Fibroblast of mammary gland (primary cell): ENCODE results near the gene KITLG.

Experiments used
- DNase-seq: peaks from one replicate; pipeline ENCODE4 v3.0.0-alpha.2; 2010; ENCODE audit warnings: low read depth
- H3K4me3 ChIP-seq: 2 replicates; pipeline ENCODE4 v1.5.1; 2011; ENCODE audit warnings: low read depth, mild to moderate bottlenecking, low read length, moderate library complexity; ENCODE audit not compliant: control insufficient read depth
- TF ChIP-seq, protein P1 (sequence below): conservative IDR thresholded peaks from 2 replicates; pipeline ENCODE4 v1.5.1; 2011; ENCODE audit warnings: low read depth, low read length, inconsistent platforms; ENCODE audit not compliant: control insufficient read depth, insufficient read depth

KITLG gene

DNA sequence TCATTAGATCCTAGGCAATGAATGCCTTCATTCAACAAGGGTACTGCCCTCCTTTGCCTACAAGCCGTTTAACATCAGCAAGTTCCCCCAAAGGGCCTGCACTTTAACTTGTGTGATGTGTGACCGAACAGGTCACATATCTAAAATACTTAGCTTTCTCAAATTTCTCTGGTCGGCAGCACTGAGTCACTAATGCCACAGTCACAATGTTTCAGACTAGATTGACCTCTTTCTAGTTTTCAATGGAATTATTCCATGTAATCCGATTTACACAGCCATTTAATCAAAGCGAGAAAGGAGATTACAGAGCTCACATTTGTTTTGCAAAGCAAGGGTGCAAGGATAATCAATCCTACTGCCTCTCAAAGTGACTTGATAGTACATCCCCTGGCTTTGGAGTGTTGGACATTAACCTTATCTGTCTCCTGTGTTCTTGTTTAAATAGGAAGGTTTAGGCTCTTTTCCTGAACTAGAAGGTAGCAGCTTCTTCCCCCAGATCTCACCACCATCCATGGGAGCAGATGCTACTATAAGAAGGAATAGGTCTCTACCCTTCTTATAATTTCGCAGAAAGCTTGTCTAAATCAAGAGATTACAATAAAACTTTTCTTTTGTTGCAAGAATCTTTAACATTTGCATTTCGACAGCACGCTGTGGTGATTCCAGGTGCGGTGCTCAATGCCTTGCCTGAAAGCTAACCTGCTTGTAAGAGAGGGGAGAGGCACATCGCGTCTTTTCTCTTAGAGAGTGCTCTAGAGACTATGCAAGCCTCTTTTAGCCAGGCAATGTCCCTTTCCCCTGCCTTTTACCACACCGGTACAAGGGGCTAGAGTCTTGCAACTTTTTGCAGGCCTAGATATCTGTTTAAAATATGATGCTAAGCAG is 1.8 kb downstream of the KITLG start:
- H3K4me3 ChIP-seq = peak overlapping the region; percentile 89

DNA sequence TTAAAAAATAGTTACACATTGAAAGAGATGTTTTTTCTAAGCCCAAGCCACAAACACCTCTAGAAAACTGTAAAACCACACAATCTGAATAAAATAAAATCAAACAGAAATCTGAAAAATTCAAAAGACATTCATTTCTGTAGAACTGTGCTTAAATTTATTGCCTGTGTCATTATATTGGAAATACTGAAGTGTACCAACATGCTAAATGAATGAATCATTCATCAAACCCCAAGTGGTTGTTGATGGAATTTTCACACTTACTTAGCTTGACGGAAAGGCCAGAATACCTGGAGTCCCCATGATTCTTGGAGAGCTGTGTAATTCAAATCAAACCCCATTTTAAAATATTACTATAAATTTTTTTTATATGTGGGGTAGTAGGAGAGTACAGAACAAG is 2.7 kb downstream of the KITLG start:
- TF ChIP-seq, protein P1, sequence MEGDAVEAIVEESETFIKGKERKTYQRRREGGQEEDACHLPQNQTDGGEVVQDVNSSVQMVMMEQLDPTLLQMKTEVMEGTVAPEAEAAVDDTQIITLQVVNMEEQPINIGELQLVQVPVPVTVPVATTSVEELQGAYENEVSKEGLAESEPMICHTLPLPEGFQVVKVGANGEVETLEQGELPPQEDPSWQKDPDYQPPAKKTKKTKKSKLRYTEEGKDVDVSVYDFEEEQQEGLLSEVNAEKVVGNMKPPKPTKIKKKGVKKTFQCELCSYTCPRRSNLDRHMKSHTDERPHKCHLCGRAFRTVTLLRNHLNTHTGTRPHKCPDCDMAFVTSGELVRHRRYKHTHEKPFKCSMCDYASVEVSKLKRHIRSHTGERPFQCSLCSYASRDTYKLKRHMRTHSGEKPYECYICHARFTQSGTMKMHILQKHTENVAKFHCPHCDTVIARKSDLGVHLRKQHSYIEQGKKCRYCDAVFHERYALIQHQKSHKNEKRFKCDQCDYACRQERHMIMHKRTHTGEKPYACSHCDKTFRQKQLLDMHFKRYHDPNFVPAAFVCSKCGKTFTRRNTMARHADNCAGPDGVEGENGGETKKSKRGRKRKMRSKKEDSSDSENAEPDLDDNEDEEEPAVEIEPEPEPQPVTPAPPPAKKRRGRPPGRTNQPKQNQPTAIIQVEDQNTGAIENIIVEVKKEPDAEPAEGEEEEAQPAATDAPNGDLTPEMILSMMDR = peak; percentile 11
- H3K4me3 ChIP-seq = peak overlapping the region; percentile 89
- DNase-seq = peak; percentile 48

More for the DNA sequence above, 1.8 kb downstream of the KITLG start:
- TF ChIP-seq, protein P1 = no peak
- peak; percentile 43 for DNase-seq

DNA sequence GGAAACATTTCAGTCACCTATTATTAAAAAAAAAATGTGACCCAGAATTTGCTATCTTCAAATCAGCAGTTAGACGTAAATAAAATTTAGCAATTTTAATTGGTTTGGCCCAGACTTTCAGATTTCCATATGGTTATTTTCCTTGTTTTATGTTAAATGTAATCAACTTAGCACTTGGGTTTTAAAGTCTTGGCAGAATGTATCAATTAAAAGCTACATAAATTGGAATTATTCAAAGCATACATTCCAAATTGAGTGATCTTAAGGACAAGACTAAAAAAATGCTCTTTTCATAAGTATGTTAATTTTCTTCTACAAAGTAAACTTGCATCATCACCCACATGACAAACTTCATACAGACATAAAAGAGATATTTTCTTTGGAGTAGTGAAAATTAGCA is 3.4 kb downstream of the KITLG start:
- DNase-seq = no peak
- TF ChIP-seq, protein P1 = no peak
- no peak overlapping the region for H3K4me3 ChIP-seq

DNA sequence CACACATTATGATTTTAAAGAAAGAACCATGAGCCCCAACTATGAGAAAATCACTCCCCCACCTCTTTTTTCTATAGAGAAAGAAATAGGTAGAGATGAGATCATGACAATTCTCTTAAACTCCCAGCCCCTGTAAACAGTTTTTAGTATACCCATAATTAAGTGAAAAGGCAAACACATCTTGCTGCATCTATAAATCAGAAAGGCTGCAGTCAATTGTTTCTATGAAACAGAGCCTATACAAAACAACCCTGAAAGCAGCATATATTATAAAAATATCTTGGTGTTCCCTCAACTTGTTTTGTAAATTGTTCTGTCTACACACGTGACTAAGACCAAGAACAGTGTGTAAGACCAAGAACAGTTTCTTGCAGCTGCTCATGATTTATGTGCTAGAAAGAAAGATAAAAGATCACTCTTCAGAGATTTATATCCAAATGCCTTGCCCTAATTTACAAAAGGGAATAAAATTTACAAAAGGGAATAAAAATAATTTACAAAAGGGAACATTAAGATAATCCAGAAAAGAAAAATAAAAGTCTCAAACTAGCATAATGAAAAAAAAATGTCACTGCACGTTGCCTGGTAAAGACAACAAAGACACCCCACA is 4.8 kb downstream of the KITLG start:
- no peak overlapping the region for H3K4me3 ChIP-seq
- peak; percentile 43 for DNase-seq
- TF ChIP-seq, protein P1 = no peak

DNA sequence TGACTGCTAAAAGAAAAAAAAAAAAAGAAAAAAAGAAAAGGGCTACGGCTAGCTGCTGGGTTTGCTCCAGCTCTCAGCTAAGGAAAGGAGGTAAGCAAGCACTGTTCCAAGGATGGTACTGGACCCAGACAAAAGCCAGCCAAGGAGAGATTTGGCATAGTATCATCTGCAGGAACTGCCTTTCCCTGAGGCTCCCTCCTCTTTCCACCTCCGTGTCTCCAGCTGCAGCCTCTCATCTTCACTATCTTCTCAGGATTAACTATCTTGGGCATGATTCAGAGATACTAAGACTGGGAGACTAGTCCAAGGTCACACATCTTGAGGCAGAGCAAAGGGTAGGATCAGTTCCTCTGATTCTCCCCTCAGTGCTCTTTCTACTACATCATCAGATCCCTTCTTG is 6.0 kb downstream of the KITLG start:
- DNase-seq = no peak

DNA sequence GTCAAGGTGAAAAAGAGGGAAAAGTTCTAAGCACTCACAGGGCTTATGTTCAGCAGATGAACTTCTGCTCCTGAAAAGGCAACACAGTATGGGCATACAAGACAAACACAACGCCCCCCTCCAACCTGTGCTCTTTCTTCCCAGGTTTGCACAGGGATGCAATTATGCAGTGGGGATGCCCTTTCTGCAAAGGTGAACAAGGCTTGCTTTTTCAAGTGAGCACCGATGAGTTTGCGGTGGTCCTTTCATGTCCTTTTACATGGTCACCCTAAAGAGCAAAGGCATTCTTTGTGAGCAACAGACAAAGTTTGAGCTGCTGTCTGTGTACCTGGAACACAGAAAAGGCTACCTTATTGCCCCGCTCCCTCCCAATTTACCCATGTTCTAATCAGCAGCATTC is 6.7 kb downstream of the KITLG start:
- TF ChIP-seq, protein P1 = no peak
- no peak overlapping the region for H3K4me3 ChIP-seq
- no peak for DNase-seq

More for the DNA sequence above, 6.0 kb downstream of the KITLG start:
- no peak overlapping the region for H3K4me3 ChIP-seq
- TF ChIP-seq, protein P1 = no peak
